HS-27A (cell line): ENCODE data around the gene ESRRA.

ENCODE experiments used
- DNase-seq: peaks from one replicate; pipeline ENCODE4 v3.0.0-alpha.2; 2012; ENCODE audit warnings: low read depth, missing footprints

Gene ESRRA

GRCh38 chr11:64352099-64352994, 47.0 kb downstream of the ESRRA start:
- no peak for DNase-seq

GRCh38 chr11:64352995-64353714, 47.8 kb downstream of the ESRRA start:
- no peak for DNase-seq

- DNase-seq, result no peak
Observed at GRCh38 chr11:64353715-64354506, 48.6 kb downstream of the ESRRA start.

GRCh38 chr11:64355078-64355940, 50.0 kb downstream of the ESRRA start:
- DNase-seq, result peak; percentile 74

- no peak for DNase-seq
Observed at GRCh38 chr11:64356498-64357411, 51.4 kb downstream of the ESRRA start.

GRCh38 chr11:64357446-64357845, 52.1 kb downstream of the ESRRA start:
- DNase-seq, result no peak

- peak; percentile 56 for DNase-seq
Observed at GRCh38 chr11:64357904-64358535, 52.7 kb downstream of the ESRRA start.

- no peak for DNase-seq
Observed at GRCh38 chr11:64358536-64358906, 53.2 kb downstream of the ESRRA start.

GRCh38 chr11:64358907-64359711, 53.8 kb downstream of the ESRRA start, which contains the start of gene RPS6KA4:
RPS6KA4 (plus strand) TSS chr11:64359162; CDS start chr11:64359236, 74 bp downstream.
- no peak for DNase-seq

GRCh38 chr11:64359712-64360445, 54.6 kb downstream of the ESRRA start:
- no peak for DNase-seq

GRCh38 chr11:64360448-64360921, 55.2 kb downstream of the ESRRA start:
- DNase-seq, result no peak

GRCh38 chr11:64361659-64362058, 56.3 kb downstream of the ESRRA start:
- DNase-seq, result no peak

GRCh38 chr11:64362339-64362738, 57.0 kb downstream of the ESRRA start:
- DNase-seq, result no peak

GRCh38 chr11:64364435-64364834, 59.1 kb downstream of the ESRRA start:
- no peak for DNase-seq

GRCh38 chr11:64364911-64365310, 59.6 kb downstream of the ESRRA start:
- DNase-seq, result no peak
